DND-41 (cell line): ENCODE measurements around the gene ANKRD11.
"Not testable (repeated sequence)": the region's sequence is repeated elsewhere in the genome, so short reads cannot be mapped to it uniquely, and the experiment has no call there.

Source experiments
- ATAC-seq: fragments of 200-7000 bp; cut with Tn5 transposase; 3 replicates; pipeline ENCODE4 v1.9.1; 2021; ENCODE audit warnings: low read depth; ENCODE audit not compliant: insufficient read depth
- DNase-seq: peaks from one replicate; pipeline ENCODE4 v3.0.0-alpha.2; 2020
- H2AFZ ChIP-seq: 2 replicates; pipeline ENCODE4 v1.6.0; 2012; ENCODE audit warnings: low read depth, low read length
- H3K27ac ChIP-seq: 2 replicates; pipeline ENCODE4 v1.5.1; 2012; ENCODE audit warnings: low read length, inconsistent platforms
- H3K27me3 ChIP-seq: fragments of 200-600 bp; sonication (generic); 2 replicates; pipeline ENCODE4 v1.6.0; 2012; ENCODE audit warnings: low read length, mild to moderate bottlenecking, inconsistent platforms; ENCODE audit not compliant: insufficient read depth, poor library complexity
- H3K36me3 ChIP-seq: 2 replicates; pipeline ENCODE4 v1.5.1; 2012; ENCODE audit warnings: low read length, inconsistent platforms; ENCODE audit not compliant: insufficient read depth
- H3K4me1 ChIP-seq: 2 replicates; pipeline ENCODE4 v1.5.1; 2012; ENCODE audit warnings: mild to moderate bottlenecking, low read length; ENCODE audit not compliant: insufficient read depth
- H3K4me2 ChIP-seq: 2 replicates; pipeline ENCODE4 v1.6.0; 2012; ENCODE audit warnings: mild to moderate bottlenecking, moderate library complexity, low read length, inconsistent platforms; ENCODE audit not compliant: insufficient read depth
- H3K4me3 ChIP-seq, 2 experiments: fragments of 200-600 bp in 1 of 2; shearing (Covaris generic) in 1 of 2; 2 replicates each; pipeline ENCODE4 v1.5.1; 2012 to 2016; ENCODE audit warnings: inconsistent platforms in 2 of 2, low read length in 2 of 2, mild to moderate bottlenecking in 2 of 2, low read depth in 1 of 2, moderate library complexity in 1 of 2
- H3K79me2 ChIP-seq: 2 replicates; pipeline ENCODE4 v1.6.0; 2012; ENCODE audit warnings: low read length, inconsistent platforms; ENCODE audit not compliant: insufficient read depth
- H3K9ac ChIP-seq: 2 replicates; pipeline ENCODE4 v1.6.0; 2012; ENCODE audit warnings: low read depth, mild to moderate bottlenecking, inconsistent platforms, low read length, moderate library complexity
- H3K9me3 ChIP-seq: 2 replicates; pipeline ENCODE4 v1.5.1; 2012; ENCODE audit warnings: low read length, moderate library complexity, mild to moderate bottlenecking, inconsistent platforms; ENCODE audit not compliant: insufficient read depth, severe bottlenecking
- H4K20me1 ChIP-seq: 2 replicates; pipeline ENCODE4 v1.6.0; 2012; ENCODE audit warnings: low read length; ENCODE audit not compliant: insufficient read depth
- EZH2 ChIP-seq: IDR thresholded peaks from 3 replicates; pipeline ENCODE4 v1.6.1; 2012; ENCODE audit warnings: borderline replicate concordance, low read depth, mild to moderate bottlenecking, moderate library complexity, low read length, inconsistent platforms; ENCODE audit not compliant: severe bottlenecking
- TF ChIP-seq, protein P1 (sequence below): IDR thresholded peaks from 2 replicates; pipeline ENCODE4 v1.5.1; 2012; ENCODE audit warnings: borderline replicate concordance, low read length, moderate library complexity, mild to moderate bottlenecking; ENCODE audit not compliant: poor library complexity, severe bottlenecking; ENCODE audit errors: extremely low read depth

ANKRD11 gene

GRCh38 chr16:89467382-89467781, 23.0 kb downstream of the ANKRD11 start:
- Histone ChIP-seq H3K4me3 (no peak overlapping the region), H3K79me2 (peaks cover 96% of the 10 kb centered on the region), H3K9me3 (no peaks in the 10 kb centered on the region), H3K27ac (no peak overlapping the region), H3K9ac (no peak overlapping the region), H3K36me3 (peaks cover 33% of the 10 kb centered on the region), H2AFZ (no peak overlapping the region), H3K27me3 (no peaks in the 10 kb centered on the region), H3K4me1 (no peaks in the 10 kb centered on the region), H4K20me1 (peaks cover 85% of the 10 kb centered on the region), H3K4me2 (no peak overlapping the region)
- DNase-seq (no peak), ATAC-seq (0 out of 3 replicates have a peak, but pooled peaks have one; percentile 17)
- TF ChIP-seq EZH2, result no peak
- TF ChIP-seq, protein P1, sequence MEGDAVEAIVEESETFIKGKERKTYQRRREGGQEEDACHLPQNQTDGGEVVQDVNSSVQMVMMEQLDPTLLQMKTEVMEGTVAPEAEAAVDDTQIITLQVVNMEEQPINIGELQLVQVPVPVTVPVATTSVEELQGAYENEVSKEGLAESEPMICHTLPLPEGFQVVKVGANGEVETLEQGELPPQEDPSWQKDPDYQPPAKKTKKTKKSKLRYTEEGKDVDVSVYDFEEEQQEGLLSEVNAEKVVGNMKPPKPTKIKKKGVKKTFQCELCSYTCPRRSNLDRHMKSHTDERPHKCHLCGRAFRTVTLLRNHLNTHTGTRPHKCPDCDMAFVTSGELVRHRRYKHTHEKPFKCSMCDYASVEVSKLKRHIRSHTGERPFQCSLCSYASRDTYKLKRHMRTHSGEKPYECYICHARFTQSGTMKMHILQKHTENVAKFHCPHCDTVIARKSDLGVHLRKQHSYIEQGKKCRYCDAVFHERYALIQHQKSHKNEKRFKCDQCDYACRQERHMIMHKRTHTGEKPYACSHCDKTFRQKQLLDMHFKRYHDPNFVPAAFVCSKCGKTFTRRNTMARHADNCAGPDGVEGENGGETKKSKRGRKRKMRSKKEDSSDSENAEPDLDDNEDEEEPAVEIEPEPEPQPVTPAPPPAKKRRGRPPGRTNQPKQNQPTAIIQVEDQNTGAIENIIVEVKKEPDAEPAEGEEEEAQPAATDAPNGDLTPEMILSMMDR, result no peak

DNA sequence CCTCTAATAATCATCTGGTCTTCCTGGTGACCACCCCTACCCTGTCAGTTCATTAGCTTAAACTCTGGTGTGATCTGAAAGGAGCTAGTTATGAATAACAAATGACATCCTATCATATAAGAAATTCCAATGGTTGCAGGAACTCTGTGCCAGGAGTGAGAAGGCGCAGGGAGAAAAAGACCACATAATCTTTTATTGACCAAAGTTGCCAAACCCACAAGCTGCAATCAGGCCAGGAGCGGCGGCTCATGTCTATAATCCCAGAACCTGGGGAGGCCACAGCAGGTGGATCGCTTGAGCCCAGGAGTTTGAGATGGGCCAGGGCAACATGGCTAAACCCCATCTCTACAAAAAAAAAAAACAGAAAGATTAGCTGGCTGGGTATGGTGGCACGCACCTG, 23.4 kb downstream of the ANKRD11 start:
- H3K36me3 ChIP-seq, result peaks cover 29% of the 10 kb centered on the region
- no peaks in the 10 kb centered on the region for H3K9me3 ChIP-seq
- H3K27ac ChIP-seq, result no peak overlapping the region
- no peaks in the 10 kb centered on the region for H3K4me1 ChIP-seq
- H3K4me3 ChIP-seq, result no peak overlapping the region
- DNase-seq (no peak), ATAC-seq (no peak)
- peaks cover 95% of the 10 kb centered on the region for H3K79me2 ChIP-seq
- H4K20me1 ChIP-seq, result peaks cover 81% of the 10 kb centered on the region
- TF ChIP-seq, protein P1, result no peak
- TF ChIP-seq EZH2, result no peak
- no peak overlapping the region for H3K4me2 ChIP-seq
- no peaks in the 10 kb centered on the region for H3K27me3 ChIP-seq
- no peak overlapping the region for H3K9ac ChIP-seq
- no peak overlapping the region for H2AFZ ChIP-seq

DNA sequence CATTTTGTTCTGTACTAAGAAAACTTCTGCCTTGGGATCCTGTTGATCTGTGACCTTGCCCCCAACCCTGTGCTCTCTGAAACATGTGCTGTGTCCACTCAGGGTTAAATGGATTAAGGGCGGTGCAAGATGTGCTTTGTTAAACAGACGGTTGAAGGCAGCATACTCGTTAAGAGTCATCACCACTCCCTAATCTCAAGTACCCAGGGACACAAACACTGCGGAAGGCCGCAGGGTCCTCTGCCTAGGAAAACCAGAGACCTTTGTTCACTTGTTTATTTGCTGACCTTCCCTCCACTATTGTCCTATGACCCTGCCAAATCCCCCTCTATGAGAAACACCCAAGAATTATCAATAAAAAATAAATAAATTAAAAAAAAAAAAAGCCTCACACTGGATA, 27.0 kb downstream of the ANKRD11 start:
- H3K9ac ChIP-seq, H3K4me2 ChIP-seq, H3K4me1 ChIP-seq, H3K4me3 ChIP-seq, H2AFZ ChIP-seq, H3K27ac ChIP-seq, H3K9me3 ChIP-seq, DNase-seq, H3K27me3 ChIP-seq, ATAC-seq: not testable (repeated sequence)
- Histone ChIP-seq H3K36me3 (peaks cover 32% of the 10 kb centered on the region), H4K20me1 (peaks cover 84% of the 10 kb centered on the region), H3K79me2 (peaks cover 95% of the 10 kb centered on the region)

DNA sequence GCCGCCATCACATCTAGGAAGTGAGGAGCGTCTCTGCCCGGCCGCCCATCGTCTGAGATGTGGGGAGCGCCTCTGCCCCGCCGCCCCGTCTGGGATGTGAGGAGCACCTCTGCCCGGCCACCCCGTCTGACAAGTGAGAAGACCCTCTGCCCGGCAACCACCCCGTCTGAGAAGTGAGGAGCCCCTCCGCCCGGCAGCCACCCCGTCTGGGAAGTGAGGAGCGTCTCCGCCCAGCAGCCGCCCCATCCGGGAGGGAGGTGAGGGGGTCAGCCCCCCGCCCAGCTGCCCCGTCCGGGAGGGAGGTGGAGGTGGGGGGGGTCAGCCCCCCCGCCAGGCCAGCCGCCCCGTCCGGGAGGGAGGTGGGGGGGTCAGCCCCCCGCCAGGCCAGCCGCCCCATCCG, 27.7 kb downstream of the ANKRD11 start:
- peaks cover 94% of the 10 kb centered on the region for H3K79me2 ChIP-seq
- not testable (repeated sequence) for H3K27ac ChIP-seq, DNase-seq, H3K4me2 ChIP-seq, H2AFZ ChIP-seq, H3K9me3 ChIP-seq, H3K27me3 ChIP-seq, H3K9ac ChIP-seq, ATAC-seq, H3K4me3 ChIP-seq, H3K4me1 ChIP-seq
- peaks cover 28% of the 10 kb centered on the region for H3K36me3 ChIP-seq
- H4K20me1 ChIP-seq, result peaks cover 82% of the 10 kb centered on the region

GRCh38 chr16:89461890-89462289, 28.5 kb downstream of the ANKRD11 start:
- Histone ChIP-seq H3K79me2 (peaks cover 93% of the 10 kb centered on the region), H3K36me3 (peaks cover 22% of the 10 kb centered on the region), H4K20me1 (peaks cover 81% of the 10 kb centered on the region)
- not testable (repeated sequence) for H3K27me3 ChIP-seq, H3K4me1 ChIP-seq, DNase-seq, ATAC-seq, H2AFZ ChIP-seq, H3K4me2 ChIP-seq, H3K27ac ChIP-seq, H3K4me3 ChIP-seq, H3K9ac ChIP-seq, H3K9me3 ChIP-seq
